ENCODE data around the gene AGTPBP1.

GRCh38 chr9:85534340-85534739 is 207.4 kb downstream of the AGTPBP1 start:
- no peak for TF ChIP-seq CTCF (IDR thresholded peaks at IDR 0.05)
- TF ChIP-seq POLR2A (IDR thresholded peaks at IDR 0.05) = no peak
